Effector memory CD4-positive, alpha-beta T cell (primary cell): Measurements from ENCODE around the gene C11orf21.

Source experiments
- DNase-seq, 3 donors: peaks; one replicate each; pipeline ENCODE4 v3.0.0-alpha.2; 2020
- H3K27ac ChIP-seq: 2 replicates; pipeline ENCODE4 v1.7.0; 2013; ENCODE audit warnings: mild to moderate bottlenecking, low read length, moderate library complexity; ENCODE audit not compliant: insufficient read depth, poor library complexity, severe bottlenecking
- H3K27me3 ChIP-seq: replicated peaks from 2 replicates; pipeline ENCODE4 v1.7.0; 2013; ENCODE audit warnings: mild to moderate bottlenecking, low read length; ENCODE audit not compliant: insufficient read depth, control insufficient read depth, poor library complexity, severe bottlenecking
- H3K36me3 ChIP-seq: 2 replicates; pipeline ENCODE4 v1.7.0; 2013; ENCODE audit warnings: mild to moderate bottlenecking, low read length, moderate library complexity; ENCODE audit not compliant: control insufficient read depth, insufficient read depth
- H3K4me1 ChIP-seq: 2 replicates; pipeline ENCODE4 v1.7.0; 2013; ENCODE audit warnings: low read length, mild to moderate bottlenecking; ENCODE audit not compliant: control insufficient read depth, insufficient read depth, poor library complexity, severe bottlenecking
- H3K4me3 ChIP-seq: 2 replicates; pipeline ENCODE4 v1.7.0; 2013; ENCODE audit warnings: low read length, low read depth, mild to moderate bottlenecking; ENCODE audit not compliant: insufficient read depth, poor library complexity, severe bottlenecking
- H3K9me3 ChIP-seq: 2 replicates; pipeline ENCODE4 v1.7.0; 2013; ENCODE audit warnings: mild to moderate bottlenecking, low read length, moderate library complexity; ENCODE audit not compliant: control insufficient read depth

Gene C11orf21

DNA sequence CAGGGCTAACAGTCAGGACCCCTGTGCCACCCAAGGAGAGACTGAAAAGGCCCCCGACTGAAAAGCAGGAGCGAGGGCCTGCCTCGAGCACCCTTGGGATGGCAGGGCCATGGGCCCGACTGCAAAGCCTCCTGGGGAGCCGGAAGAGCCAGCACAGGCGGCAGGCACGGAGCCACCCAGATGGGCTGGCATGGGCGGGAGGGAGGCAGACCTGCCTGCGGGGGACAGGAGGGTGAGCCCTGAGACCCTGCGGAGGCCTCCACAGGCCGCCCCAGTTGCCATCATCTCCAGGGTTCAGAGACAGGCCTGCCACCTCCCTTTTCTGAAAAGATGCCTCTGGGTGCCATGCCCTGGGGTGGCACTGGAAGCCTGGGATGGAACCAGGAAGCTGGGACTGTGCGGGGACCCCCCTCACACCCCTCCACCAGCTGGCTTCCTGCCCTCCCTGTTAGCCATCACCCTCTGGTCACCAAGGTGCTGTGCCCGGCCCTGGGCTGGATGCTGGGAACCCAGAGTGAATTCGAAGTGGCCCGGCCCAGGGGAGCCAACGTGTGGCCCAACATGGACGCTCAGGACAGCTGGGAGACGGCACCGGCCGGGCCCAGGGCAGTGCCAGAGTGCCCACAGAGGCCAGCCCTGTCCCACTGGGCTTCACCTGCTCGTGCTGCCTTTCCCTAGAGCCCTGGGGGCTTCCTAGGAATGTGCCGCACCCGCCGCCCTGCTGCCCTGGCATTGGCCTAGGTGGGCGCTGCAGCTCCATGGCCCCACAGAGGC is 13.9 kb upstream of the C11orf21 start:
- no peaks in the 10 kb centered on the region for H3K9me3 ChIP-seq

DNA sequence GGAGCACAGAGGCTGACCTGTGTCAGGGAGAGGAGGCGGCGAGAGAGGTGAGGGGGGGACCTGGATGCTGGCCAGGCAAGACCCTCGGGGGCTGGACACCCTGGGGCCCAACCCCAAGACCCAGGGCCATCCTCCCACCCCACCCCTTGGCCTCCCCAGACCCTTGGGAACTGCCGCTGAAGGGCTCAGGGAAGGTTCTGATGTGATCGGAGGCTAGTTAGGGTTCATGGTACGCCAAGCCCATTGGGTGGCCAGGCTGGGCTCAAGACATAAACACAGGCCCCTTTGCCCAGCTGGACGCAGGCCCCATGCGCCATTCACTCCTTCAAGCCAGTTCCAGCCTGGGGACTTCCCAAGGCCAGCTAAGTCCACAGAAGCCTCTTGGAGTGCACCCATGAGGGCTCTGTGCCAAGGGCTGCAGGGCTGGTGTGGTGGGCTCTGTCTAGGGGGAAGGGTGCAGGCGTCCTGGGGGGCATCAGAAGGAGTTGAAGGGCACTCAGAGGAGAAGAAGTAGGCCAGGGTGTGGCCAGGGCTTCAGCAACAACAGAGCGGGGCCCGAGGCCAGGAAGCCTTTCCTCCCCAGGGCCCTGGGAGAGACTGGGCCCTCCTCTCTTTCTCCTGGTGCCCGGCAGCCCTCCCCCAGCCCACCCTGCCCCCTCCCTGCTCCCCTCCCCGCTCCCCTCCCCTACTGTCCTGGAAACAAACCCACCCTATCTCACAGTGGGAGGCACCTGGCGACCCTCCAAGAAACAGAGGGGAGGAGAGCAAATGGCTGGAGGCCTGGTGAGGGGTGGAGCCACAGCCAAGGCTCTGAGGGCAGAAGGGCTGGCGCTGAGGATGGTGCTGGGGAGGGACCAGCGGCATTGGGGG is 13.0 kb upstream of the C11orf21 start:
- H3K4me1 ChIP-seq: peaks cover 2% of the 10 kb centered on the region

More for the DNA sequence above, 13.9 kb upstream of the C11orf21 start:
- H3K4me3 ChIP-seq: no peak overlapping the region
- no peaks in the 10 kb centered on the region for H3K36me3 ChIP-seq
- no peak overlapping the region for H3K27ac ChIP-seq
- peaks cover 2% of the 10 kb centered on the region for H3K4me1 ChIP-seq
- no peaks in the 10 kb centered on the region for H3K27me3 ChIP-seq
- no peak for DNase-seq

DNA sequence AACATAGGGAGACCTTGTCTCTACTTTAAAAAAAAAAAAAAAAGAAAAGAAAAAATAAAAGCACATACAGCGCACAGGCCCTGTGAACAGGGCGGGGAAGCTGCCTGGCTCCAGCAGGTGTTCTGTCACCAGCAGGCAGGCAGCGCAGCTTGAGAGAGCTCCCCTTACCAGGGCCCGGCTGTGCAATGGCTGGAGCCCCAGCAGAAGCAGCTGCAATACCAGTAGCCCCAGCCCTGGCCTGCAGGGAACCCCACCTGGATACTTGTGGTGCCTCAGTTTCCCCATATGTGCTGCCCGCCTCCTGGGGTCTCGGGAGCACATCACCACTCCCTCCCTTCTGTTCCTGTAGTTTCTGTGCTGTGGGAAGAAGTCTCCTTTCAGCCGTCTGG is 12.4 kb upstream of the C11orf21 start:
- Histone ChIP-seq H3K9me3 (no peaks in the 10 kb centered on the region), H3K36me3 (no peaks in the 10 kb centered on the region), H3K27me3 (no peaks in the 10 kb centered on the region), H3K4me3 (no peak overlapping the region), H3K27ac (no peak overlapping the region), H3K4me1 (peaks cover 2% of the 10 kb centered on the region)
- no peak for DNase-seq

More for the DNA sequence above, 13.0 kb upstream of the C11orf21 start:
- no peak overlapping the region for H3K4me3 ChIP-seq
- no peak for DNase-seq
- no peak overlapping the region for H3K27ac ChIP-seq
- no peaks in the 10 kb centered on the region for H3K36me3 ChIP-seq
- H3K27me3 ChIP-seq: no peaks in the 10 kb centered on the region
- no peaks in the 10 kb centered on the region for H3K9me3 ChIP-seq

DNA sequence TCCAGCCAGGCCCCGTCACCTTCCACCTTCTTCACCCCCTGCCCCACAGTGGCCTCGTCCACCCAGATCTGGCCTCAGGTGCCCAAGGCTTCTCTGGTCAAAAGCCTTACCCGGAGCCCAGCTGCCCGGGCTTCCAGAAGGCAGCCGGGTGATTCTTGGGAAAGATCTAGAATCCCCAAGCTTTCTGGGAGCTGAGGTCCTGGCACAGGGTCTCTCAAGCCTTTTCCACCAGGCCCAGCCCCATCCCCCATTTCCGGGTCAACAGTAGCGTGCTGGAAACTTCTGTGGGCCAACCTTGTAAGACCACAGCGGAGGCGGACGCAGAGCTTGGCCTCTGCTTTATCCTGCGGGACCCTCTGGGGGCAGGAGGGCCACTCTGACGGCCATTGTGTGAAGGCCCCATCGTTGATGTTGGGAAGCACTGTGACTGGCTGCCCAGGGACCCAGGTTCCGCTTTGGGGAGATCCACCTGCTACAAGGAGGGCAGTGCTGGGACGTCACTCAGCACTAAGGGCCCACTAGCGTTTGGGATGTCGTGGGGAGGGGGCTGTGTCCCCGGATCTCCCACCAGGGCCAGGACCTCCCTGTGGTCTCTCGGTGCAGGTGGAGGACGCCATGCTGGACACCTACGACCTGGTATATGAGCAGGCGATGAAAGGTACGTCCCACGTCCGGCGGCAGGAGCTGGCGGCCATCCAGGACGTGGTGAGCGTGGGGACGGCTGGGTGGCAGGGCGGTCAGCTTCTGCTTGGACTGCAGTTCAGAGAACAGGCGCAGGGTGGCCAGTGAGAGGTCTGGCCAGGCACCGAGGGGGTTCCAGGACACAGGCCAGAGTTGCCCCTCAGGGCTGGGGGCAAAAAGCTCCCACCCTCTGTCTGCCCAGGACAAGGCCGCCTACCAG is 11.6 kb upstream of the C11orf21 start:
- DNase-seq: no peak
- Histone ChIP-seq H3K4me3 (no peak overlapping the region), H3K36me3 (no peaks in the 10 kb centered on the region), H3K27me3 (no peaks in the 10 kb centered on the region), H3K4me1 (peaks cover 2% of the 10 kb centered on the region), H3K27ac (no peak overlapping the region), H3K9me3 (no peaks in the 10 kb centered on the region)

DNA sequence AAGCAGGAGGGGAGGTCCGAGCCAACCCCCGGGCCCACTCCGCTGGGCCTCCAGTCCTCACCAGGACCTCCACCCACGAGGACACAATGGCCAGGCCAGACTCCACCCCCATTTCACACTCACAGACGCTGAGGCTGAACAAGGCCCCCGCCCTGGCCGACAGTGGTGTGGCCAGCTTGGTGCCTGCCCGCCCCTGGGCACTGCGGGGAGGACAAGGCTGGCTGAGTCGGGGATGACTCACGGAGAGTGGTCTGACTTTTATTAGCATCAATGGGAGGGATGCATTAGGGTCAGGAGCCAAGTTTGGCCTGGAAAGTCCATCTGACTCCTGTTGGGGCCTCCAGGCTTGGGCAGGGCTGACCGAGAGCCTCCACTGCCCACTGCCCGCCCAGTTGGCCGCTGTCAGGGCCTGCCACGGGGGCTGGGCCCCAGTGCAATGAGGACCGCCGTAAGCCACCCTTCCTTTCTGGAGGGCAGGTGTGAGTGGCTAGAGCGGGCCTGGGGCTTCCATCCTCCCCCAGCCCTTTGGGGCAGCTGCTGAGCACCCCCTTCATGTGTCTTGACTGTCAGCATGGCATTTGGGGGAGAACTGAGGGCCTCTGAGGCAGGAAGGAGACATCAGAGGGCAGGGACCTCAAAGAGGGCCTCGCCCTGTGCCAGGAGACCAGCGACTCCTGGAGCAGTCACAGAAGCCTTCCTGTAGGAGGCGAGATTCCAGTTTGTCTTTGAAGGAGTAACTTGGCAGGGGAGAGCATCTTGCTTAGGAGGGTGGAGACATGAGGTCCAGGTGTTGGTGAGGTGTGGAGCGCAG is 10.7 kb upstream of the C11orf21 start:
- Histone ChIP-seq H3K9me3 (no peaks in the 10 kb centered on the region), H3K27me3 (no peaks in the 10 kb centered on the region), H3K4me1 (peaks cover 3% of the 10 kb centered on the region), H3K36me3 (no peaks in the 10 kb centered on the region), H3K27ac (no peak overlapping the region), H3K4me3 (no peak overlapping the region)
- DNase-seq: no peak

DNA sequence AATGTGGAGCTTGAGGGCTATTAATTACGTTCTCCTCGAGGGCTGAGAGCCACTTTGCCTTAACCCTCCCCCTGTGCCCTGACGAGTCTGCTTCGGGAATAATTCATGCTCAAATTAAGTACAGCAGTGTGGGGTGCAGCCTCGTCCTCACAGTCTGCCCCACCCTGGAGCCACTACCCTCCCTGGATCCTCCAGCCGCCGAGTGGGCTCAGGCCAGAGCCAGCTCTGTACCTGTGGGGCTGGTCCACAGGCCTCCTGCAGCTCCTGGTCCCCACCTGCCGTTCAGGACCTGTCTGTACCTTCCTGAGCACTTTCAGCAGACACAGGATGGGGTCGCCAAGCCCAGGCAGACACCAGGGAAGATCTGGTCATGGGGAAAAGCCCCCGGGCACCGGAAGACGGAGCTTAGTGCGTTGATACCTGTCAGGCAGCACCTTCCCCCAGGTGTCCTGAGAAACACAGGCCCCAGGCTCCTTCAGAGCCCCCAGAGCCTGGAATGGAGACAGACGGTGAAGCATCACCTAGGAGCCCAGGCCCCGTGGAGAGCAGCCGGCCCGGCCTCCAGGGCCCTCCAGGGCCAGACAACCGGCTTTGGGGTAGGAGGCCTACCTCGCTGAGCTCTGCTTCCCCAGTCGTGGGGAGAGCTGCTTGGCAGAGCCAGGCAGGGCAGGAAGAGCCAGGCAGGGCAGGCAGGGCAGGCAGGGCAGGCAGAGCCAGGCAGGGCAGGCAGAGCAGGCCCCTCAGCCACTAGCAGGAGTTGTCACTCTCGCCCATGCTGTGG is 9.8 kb upstream of the C11orf21 start:
- no peak overlapping the region for H3K4me3 ChIP-seq
- no peak for DNase-seq
- H3K9me3 ChIP-seq: no peaks in the 10 kb centered on the region
- no peaks in the 10 kb centered on the region for H3K27me3 ChIP-seq
- H3K27ac ChIP-seq: no peak overlapping the region
- no peaks in the 10 kb centered on the region for H3K36me3 ChIP-seq
- H3K4me1 ChIP-seq: peaks cover 12% of the 10 kb centered on the region

DNA sequence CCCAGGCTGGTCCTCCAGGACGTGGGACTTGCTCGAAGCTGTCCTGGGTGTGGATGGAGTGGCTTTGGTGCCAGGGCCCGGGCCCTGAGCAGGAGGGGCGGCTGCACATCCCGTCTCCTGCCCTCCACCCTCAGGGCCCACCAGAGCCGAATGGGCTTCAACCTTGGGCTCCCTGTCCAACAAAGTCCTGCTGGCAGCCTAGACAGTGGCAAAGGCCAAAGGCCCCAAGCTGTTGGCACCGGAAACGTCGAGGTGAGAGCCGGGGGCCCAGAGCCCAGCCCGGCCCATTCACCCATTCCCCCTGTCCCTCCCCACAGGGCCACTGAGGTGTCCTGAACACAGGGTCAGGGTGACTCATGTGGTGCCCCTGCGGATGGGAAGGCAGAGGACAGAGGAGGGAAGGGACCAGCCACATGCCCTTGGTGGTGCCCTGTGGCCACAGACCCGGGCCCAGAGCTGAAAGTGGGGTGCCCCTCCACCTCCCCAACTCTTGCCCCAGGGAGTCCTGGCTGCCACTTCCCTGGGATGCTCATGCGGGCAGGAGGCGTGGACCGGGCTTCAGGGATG is 9.2 kb upstream of the C11orf21 start:
- Histone ChIP-seq H3K27ac (no peak overlapping the region), H3K4me1 (peaks cover 18% of the 10 kb centered on the region), H3K36me3 (no peaks in the 10 kb centered on the region), H3K9me3 (no peaks in the 10 kb centered on the region), H3K27me3 (no peaks in the 10 kb centered on the region), H3K4me3 (no peak overlapping the region)
- no peak for DNase-seq

DNA sequence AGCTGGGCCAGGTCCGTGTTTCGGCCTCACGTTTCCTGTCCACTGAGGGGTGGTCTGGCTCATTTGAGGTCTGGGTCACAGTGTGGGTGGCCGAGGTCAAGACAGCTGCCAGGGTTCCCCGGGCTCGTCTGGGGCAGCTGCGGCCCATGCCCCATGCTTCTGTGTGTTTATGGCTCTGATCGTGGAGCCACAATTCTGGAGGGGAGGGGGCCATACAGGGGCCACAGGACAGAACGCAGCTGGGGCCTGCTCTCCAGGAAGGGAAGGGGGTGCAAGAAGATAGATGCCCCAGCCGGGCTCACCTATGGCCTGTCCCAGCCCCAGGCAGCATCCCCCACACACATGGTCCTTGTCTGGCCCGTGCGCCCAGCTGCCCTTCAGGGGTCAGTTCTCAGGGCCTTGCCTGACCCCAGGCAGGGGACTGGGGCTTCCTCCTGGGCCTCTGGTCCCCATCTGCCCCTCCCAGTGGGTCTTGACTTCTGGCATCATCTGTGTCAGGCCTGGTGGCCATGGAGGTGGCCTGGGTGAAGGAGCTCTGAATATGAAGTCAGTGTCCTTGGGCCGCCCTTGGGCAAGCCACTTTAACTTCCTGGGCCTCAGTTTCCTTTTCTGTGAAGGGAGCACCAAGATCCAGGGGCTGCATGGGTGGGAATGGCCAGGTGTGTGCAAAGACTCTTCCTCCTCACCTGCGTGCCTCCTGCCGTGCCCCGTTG is 8.5 kb upstream of the C11orf21 start:
- Histone ChIP-seq H3K27ac (no peak overlapping the region), H3K4me1 (peaks cover 25% of the 10 kb centered on the region), H3K27me3 (no peaks in the 10 kb centered on the region), H3K9me3 (no peaks in the 10 kb centered on the region), H3K36me3 (no peaks in the 10 kb centered on the region), H3K4me3 (no peak overlapping the region)
- DNase-seq: no peak
